Thyroid gland (tissue), 4 donors: ENCODE data around the gene PARD3B. TPM values are rescaled to one million over a fixed set of nuclear protein-coding genes. Genes with fewer than 3 reads are reported as not detected.

Source experiments
- DNase-seq, 2 donors: peaks; one replicate each; pipeline ENCODE4 v3.0.0-alpha.2; 2019
- H3K27ac ChIP-seq, 3 donors: fragments of 200-600 bp; sonication (generic); 1 replicate in 2 of 3; 2 replicates in 1 of 3; pipeline ENCODE4 v1.5.1; 2016 to 2019; ENCODE audit warnings: mild to moderate bottlenecking in 1 of 3, moderate library complexity in 1 of 3
- H3K27me3 ChIP-seq: fragments of 200-600 bp; sonication (generic); one replicate; pipeline ENCODE4 v1.5.1; 2019
- H3K36me3 ChIP-seq, 2 donors: fragments of 200-600 bp; sonication (generic); one replicate each; pipeline ENCODE4 v1.5.1; 2016 to 2019
- H3K4me1 ChIP-seq, 2 donors: fragments of 200-600 bp; sonication (generic); one replicate each; pipeline ENCODE4 v1.5.1; 2017 to 2019
- H3K4me3 ChIP-seq, 3 donors: fragments of 200-600 bp; sonication (generic); replicated peaks in 1 of 3; 1 replicate in 2 of 3; 2 replicates in 1 of 3; pipeline ENCODE4 v1.5.1; 2016; ENCODE audit warnings: mild to moderate bottlenecking in 1 of 3
- H3K9me3 ChIP-seq: fragments of 200-600 bp; sonication (generic); one replicate; pipeline ENCODE4 v1.5.1; 2017
- CTCF ChIP-seq, 6 experiments: fragments of 200-600 bp in 3 of 6; fragments of 450-650 bp in 3 of 6; sonication (generic) in 3 of 6; IDR thresholded peaks; one replicate each; pipeline ENCODE4 v1.5.1; 2016 to 2019; ENCODE audit warnings: antibody characterized with exemption in 6 of 6, mild to moderate bottlenecking in 2 of 6, inconsistent platforms in 1 of 6, moderate library complexity in 1 of 6
- POLR2A ChIP-seq, 2 donors: fragments of 450-650 bp; IDR thresholded peaks; one replicate each; pipeline ENCODE4 v1.6.1; 2017; ENCODE audit warnings: antibody characterized with exemption in 2 of 2, mild to moderate bottlenecking in 2 of 2, moderate library complexity in 1 of 2
- WGBS, 2 donors: methylation state at CpG; one replicate each; pipeline ENCODE4 v1.1.5; 2017; 5-methylcytosine and 5-hydroxymethylcytosine counted together
- intact Hi-C: fragments of 100-400 bp; cut with DNase I; formaldehyde crosslinking; loops from one replicate; pipeline ENCODE4 v1.15.1; 2023
- total RNA-seq, 4 donors: library from RNA; depleted of rRNA; stranded (reverse); fragments of >200 nt; gene quantifications; one replicate each; pipeline ENCODE4 v1.2.3, GENCODE V29; 2016

Gene PARD3B
- total RNA-seq, 4 donors from 2014 or later = 27.0 to 43.4 (median 34.6) TPM

- 80 to 86% methylated on average over 5 of the region's 5 CpGs for WGBS, 2 donors
- H3K27ac ChIP-seq = no peak overlapping the region
Measured at GRCh38 chr2:205644018-205644417, 1098.7 kb downstream of the PARD3B start.

GRCh38 chr2:205646680-205647079 lies 1101.4 kb downstream of the PARD3B start:
- no peaks in the 10 kb centered on the region for H3K36me3 ChIP-seq
- no peaks in the 10 kb centered on the region for H3K9me3 ChIP-seq
- H3K27ac ChIP-seq = no peak overlapping the region
- whole genome bisulfite sequencing, 2 donors = 78 to 92% methylated on average over 8 of the region's 8 CpGs
- no peaks in the 10 kb centered on the region for H3K4me1 ChIP-seq
- intact Hi-C loops = no loop called here
- H3K4me3 ChIP-seq = no peak overlapping the region
- no peaks in the 10 kb centered on the region for H3K27me3 ChIP-seq
- no peak for DNase-seq
- TF ChIP-seq POLR2A (IDR thresholded peaks at IDR 0.05) (no peak), CTCF (IDR thresholded peaks at IDR 0.05) (no peak)

More at GRCh38 chr2:205644018-205644417, 1098.7 kb downstream of the PARD3B start:
- Histone ChIP-seq H3K27me3 (no peaks in the 10 kb centered on the region), H3K4me3 (no peak overlapping the region), H3K36me3 (no peaks in the 10 kb centered on the region), H3K9me3 (no peaks in the 10 kb centered on the region), H3K4me1 (no peaks in the 10 kb centered on the region)
- TF ChIP-seq POLR2A (IDR thresholded peaks at IDR 0.05) = no peak
- no peak for TF ChIP-seq CTCF (IDR thresholded peaks at IDR 0.05)
- DNase-seq = no peak
- intact Hi-C loops = no loop called here

GRCh38 chr2:205650450-205650849 lies 1105.2 kb downstream of the PARD3B start:
- no peak overlapping the region for H3K4me3 ChIP-seq
- no peaks in the 10 kb centered on the region for H3K27me3 ChIP-seq
- intact Hi-C loops = no loop called here
- no peaks in the 10 kb centered on the region for H3K36me3 ChIP-seq
- DNase-seq = peak in 1 of 2 donors; percentile 3
- no peaks in the 10 kb centered on the region for H3K9me3 ChIP-seq
- H3K4me1 ChIP-seq = no peaks in the 10 kb centered on the region
- no peak for TF ChIP-seq CTCF (IDR thresholded peaks at IDR 0.05)
- TF ChIP-seq POLR2A (IDR thresholded peaks at IDR 0.05) = no peak
- 65 to 68% methylated on average over 4 of the region's 4 CpGs for WGBS, 2 donors
- H3K27ac ChIP-seq = no peak overlapping the region

GRCh38 chr2:205650931-205651330 lies 1105.7 kb downstream of the PARD3B start:
- no peaks in the 10 kb centered on the region for H3K9me3 ChIP-seq
- H3K27ac ChIP-seq = no peak overlapping the region
- H3K4me1 ChIP-seq = no peaks in the 10 kb centered on the region
- no peak overlapping the region for H3K4me3 ChIP-seq
- 98 to 99% methylated on average over 7 of the region's 7 CpGs for WGBS, 2 donors
- intact Hi-C loops = no loop called here
- H3K27me3 ChIP-seq = no peaks in the 10 kb centered on the region
- no peak for DNase-seq
- TF ChIP-seq CTCF (IDR thresholded peaks at IDR 0.05) (no peak), POLR2A (IDR thresholded peaks at IDR 0.05) (no peak)
- H3K36me3 ChIP-seq = no peaks in the 10 kb centered on the region

- no peaks in the 10 kb centered on the region for H3K9me3 ChIP-seq
- intact Hi-C loops = no loop called here
- no peaks in the 10 kb centered on the region for H3K27me3 ChIP-seq
- TF ChIP-seq POLR2A (IDR thresholded peaks at IDR 0.05) = no peak
- no peak for TF ChIP-seq CTCF (IDR thresholded peaks at IDR 0.05)
- 0% methylated on average over 1 of the region's 1 CpG for WGBS, 2 donors
- no peaks in the 10 kb centered on the region for H3K4me1 ChIP-seq
- H3K4me3 ChIP-seq = no peak overlapping the region
- no peak overlapping the region for H3K27ac ChIP-seq
- DNase-seq = no peak
- no peaks in the 10 kb centered on the region for H3K36me3 ChIP-seq
Measured at GRCh38 chr2:205651719-205652118, 1106.4 kb downstream of the PARD3B start.
